ENCODE results near the gene PTGR3.

PTGR3 gene

DNA sequence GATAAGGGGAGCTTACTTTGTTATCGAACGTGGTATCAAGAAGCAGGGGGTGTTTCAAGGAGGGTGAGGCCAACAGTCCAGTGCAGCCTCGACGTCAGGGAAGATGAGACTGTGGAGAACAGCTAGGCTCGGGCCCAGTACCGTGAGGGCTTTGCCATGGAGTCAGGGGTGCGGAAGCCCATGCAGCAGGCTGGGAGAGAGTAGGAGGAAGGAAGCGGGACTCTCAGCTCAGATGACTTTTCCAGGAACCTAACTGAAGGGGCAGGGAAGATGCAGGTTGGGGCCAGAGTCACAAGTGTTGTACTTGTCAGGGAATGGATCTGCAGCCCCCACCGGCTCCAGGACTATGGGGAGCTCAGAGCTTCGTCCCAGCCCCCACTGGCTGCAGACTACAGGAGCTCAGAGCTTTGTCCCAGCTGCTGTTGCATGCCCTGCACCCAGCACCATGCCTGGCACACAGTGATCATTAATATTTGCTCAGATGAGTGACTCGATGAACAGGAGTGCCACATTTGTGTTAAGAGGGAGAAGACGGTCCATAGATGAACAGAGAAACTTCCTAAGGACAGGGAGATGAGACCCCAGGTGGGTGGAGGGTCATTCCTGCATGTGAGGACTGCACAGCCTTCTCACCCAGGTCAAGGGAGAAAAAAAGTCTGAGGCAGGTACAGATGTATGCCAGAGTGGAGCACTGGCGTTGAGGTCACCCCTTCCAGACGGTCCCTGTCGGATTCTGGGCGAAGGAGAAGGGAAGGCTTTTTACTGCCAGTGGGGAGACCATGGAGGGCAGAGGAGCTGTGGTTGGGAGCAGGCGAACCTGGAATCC lies 36.4 kb downstream of the PTGR3 start (continued):
- TF ChIP-seq, protein P1, sequence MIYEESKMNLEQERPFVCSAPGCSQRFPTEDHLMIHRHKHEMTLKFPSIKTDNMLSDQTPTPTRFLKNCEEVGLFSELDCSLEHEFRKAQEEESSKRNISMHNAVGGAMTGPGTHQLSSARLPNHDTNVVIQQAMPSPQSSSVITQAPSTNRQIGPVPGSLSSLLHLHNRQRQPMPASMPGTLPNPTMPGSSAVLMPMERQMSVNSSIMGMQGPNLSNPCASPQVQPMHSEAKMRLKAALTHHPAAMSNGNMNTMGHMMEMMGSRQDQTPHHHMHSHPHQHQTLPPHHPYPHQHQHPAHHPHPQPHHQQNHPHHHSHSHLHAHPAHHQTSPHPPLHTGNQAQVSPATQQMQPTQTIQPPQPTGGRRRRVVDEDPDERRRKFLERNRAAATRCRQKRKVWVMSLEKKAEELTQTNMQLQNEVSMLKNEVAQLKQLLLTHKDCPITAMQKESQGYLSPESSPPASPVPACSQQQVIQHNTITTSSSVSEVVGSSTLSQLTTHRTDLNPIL (CRISPR knock-in tag; IDR thresholded peaks at IDR 0.05; ENCODE audit: low read depth) = no peak

DNA sequence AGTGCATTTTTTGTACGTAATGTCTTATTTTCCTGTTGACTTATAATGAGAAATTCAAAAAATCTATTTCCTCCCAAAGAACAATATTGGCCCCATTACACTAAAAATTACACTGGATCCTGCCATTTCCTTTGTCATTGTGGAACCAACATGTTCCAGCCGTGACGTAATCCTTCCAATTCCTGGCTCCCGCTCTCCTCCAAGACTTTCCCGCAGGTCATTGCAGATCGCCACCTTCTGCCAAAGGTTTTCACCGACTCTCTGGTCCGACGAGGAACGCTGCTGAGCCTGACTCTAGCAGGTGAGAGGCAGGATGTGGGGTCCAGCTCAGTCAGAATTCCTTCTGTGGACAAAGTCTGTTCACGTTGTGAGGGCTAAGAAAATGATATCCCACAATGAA lies 38.0 kb downstream of the PTGR3 start:
- no peak for ATAC-seq
- TF ChIP-seq, protein P1 (CRISPR knock-in tag; IDR thresholded peaks at IDR 0.05; ENCODE audit: low read depth) = no peak
- no peak for TF ChIP-seq ZC3H10 (CRISPR knock-in tag; IDR thresholded peaks at IDR 0.05)
- TF ChIP-seq ISL1 (CRISPR knock-in tag; IDR thresholded peaks at IDR 0.05) = no peak
- TF ChIP-seq ARNTL (CRISPR knock-in tag; IDR thresholded peaks at IDR 0.05; ENCODE audit: borderline replicate concordance, low read depth) = no peak
- TF ChIP-seq ZNF8 (CRISPR knock-in tag; IDR thresholded peaks at IDR 0.05) = no peak
- no peak for TF ChIP-seq BACH2 (CRISPR knock-in tag; IDR thresholded peaks at IDR 0.05; ENCODE audit: borderline replicate concordance)
- TF ChIP-seq ZNF70 (CRISPR knock-in tag; IDR thresholded peaks at IDR 0.05) = no peak
- no peak for TF ChIP-seq PPARA (CRISPR knock-in tag; IDR thresholded peaks at IDR 0.05; ENCODE audit: borderline replicate concordance)
- TF ChIP-seq RARB (CRISPR knock-in tag; IDR thresholded peaks at IDR 0.05) = no peak
- no peak for TF ChIP-seq ZFP3 (CRISPR knock-in tag; IDR thresholded peaks at IDR 0.05)

DNA sequence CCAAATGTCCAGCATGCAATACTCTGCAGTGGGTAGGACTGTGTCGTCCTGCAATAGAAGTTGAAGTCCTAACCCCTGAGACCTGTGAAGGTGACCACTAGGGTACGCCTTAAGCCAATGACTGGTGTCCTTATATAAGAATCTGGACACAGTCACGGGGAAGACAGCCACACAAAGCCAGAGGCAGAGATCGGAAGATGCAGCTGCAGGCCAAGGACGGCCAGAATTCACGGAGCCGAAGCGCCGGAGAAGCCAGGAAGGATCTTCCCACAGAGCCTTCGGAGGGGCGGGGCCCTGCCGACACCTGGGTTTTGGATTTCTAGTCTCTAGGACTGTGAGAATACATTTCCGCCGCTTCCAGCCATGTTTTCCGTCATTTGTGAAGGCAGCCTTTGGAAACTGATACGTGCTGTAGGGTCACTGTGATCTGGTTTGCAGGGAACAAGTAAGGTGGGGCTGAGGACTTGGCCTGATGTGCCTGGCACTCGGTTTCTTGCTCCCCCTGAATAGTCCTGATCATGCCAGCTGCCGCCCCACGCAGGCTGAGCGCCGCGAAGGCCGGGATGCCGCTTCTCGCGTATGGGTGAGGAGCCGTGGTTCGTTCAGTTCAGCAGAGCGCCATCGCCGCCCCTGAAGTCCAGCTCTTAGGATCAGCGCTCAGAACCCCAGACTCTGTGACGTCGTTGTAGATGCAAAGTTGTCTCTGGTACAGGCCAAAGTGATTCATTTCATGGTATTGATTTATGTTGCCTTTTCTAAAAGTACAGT lies 38.7 kb downstream of the PTGR3 start:
- TF ChIP-seq ISL1 (CRISPR knock-in tag; IDR thresholded peaks at IDR 0.05) = no peak
- no peak for TF ChIP-seq ZNF8 (CRISPR knock-in tag; IDR thresholded peaks at IDR 0.05)
- no peak for TF ChIP-seq ARNTL (CRISPR knock-in tag; IDR thresholded peaks at IDR 0.05; ENCODE audit: borderline replicate concordance, low read depth)
- ATAC-seq = no peak

DNA sequence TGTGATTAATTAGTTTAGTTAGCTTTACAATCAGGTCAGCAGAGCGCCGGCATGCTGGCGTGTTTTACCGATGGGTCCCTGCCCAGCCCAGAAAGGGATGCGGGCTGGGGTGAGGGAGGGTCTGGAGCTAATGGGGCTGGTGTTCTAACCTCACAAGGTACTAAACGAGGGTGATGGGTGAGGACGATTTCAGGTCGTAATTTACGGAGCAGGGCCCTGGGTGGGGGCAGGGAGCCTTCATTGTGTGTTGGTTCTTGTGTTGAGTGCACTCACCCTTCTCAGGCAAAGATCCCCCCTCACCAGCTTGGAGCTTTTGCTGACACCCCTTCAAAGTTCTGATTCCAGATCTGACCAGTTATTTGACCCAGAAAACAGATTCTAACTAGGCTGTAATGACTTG lies 39.5 kb downstream of the PTGR3 start:
- no peak for ATAC-seq
- TF ChIP-seq ZFP30 (CRISPR knock-in tag; IDR thresholded peaks at IDR 0.05) = no peak
- TF ChIP-seq ARNTL (CRISPR knock-in tag; IDR thresholded peaks at IDR 0.05; ENCODE audit: borderline replicate concordance, low read depth) = no peak

DNA sequence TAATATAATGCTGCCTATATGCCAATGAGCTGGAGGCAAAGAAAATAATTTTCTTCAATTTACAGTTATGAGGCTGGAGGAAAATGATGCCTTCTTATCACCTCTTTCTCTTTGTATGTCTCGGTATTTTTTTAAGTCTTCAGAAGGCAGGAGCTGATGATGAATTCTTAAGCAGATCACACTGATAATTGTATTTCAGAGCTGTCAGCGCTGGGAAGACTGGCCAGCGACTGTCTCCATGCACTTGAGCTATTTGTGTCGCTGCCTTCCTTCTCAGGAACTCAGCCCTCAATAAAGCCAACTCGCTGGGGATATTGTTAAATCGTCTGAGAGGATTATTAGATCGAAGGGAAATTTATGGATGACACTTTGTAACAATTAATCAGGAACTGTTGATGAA lies 40.3 kb downstream of the PTGR3 start:
- no peak for ATAC-seq
- no peak for TF ChIP-seq ESRRG (CRISPR knock-in tag; IDR thresholded peaks at IDR 0.05)
- TF ChIP-seq TCF4 (CRISPR knock-in tag; IDR thresholded peaks at IDR 0.05; ENCODE audit: borderline replicate concordance) = no peak
- TF ChIP-seq, protein P2, sequence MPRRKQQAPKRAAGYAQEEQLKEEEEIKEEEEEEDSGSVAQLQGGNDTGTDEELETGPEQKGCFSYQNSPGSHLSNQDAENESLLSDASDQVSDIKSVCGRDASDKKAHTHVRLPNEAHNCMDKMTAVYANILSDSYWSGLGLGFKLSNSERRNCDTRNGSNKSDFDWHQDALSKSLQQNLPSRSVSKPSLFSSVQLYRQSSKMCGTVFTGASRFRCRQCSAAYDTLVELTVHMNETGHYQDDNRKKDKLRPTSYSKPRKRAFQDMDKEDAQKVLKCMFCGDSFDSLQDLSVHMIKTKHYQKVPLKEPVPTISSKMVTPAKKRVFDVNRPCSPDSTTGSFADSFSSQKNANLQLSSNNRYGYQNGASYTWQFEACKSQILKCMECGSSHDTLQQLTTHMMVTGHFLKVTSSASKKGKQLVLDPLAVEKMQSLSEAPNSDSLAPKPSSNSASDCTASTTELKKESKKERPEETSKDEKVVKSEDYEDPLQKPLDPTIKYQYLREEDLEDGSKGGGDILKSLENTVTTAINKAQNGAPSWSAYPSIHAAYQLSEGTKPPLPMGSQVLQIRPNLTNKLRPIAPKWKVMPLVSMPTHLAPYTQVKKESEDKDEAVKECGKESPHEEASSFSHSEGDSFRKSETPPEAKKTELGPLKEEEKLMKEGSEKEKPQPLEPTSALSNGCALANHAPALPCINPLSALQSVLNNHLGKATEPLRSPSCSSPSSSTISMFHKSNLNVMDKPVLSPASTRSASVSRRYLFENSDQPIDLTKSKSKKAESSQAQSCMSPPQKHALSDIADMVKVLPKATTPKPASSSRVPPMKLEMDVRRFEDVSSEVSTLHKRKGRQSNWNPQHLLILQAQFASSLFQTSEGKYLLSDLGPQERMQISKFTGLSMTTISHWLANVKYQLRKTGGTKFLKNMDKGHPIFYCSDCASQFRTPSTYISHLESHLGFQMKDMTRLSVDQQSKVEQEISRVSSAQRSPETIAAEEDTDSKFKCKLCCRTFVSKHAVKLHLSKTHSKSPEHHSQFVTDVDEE (CRISPR knock-in tag; IDR thresholded peaks at IDR 0.05) = no peak
- no peak for TF ChIP-seq CSDC2 (CRISPR knock-in tag; IDR thresholded peaks at IDR 0.05)
- no peak for TF ChIP-seq OSR1 (CRISPR knock-in tag; IDR thresholded peaks at IDR 0.05)
- no peak for TF ChIP-seq TOX (CRISPR knock-in tag; IDR thresholded peaks at IDR 0.05; ENCODE audit: borderline replicate concordance)
- TF ChIP-seq BACH2 (CRISPR knock-in tag; IDR thresholded peaks at IDR 0.05; ENCODE audit: borderline replicate concordance) = no peak
- no peak for TF ChIP-seq PPARA (CRISPR knock-in tag; IDR thresholded peaks at IDR 0.05; ENCODE audit: borderline replicate concordance)

Measured in SK-N-SH treated with all-trans-retinoic acid at 6 μM for 48 hours (cell line).